ENCODE results near the gene TCP11.

The TCP11 gene

GRCh38 chr6:35077713-35078105 is 63.4 kb downstream of the TCP11 start:
- no peak for DNase-seq (ENCODE audit: low read depth)
- TF ChIP-seq CTCF (conservative IDR thresholded peaks at IDR 0.05; ENCODE audit: low read length), result no peak
- H3K4me3 ChIP-seq (ENCODE audit: low read length), result no peak overlapping the region

- DNase-seq (ENCODE audit: low read depth), result no peak
Observed at GRCh38 chr6:35076997-35077712, 64.0 kb downstream of the TCP11 start.

GRCh38 chr6:35073766-35074471 is 67.2 kb downstream of the TCP11 start:
- H3K4me3 ChIP-seq (ENCODE audit: low read length), result no peak overlapping the region
- DNase-seq (ENCODE audit: low read depth), result no peak
- no peak for TF ChIP-seq CTCF (conservative IDR thresholded peaks at IDR 0.05; ENCODE audit: low read length)

More at GRCh38 chr6:35076997-35077712, 64.0 kb downstream of the TCP11 start:
- no peak overlapping the region for H3K4me3 ChIP-seq (ENCODE audit: low read length)
- no peak for TF ChIP-seq CTCF (conservative IDR thresholded peaks at IDR 0.05; ENCODE audit: low read length)

GRCh38 chr6:35073211-35073610 is 67.9 kb downstream of the TCP11 start:
- H3K4me3 ChIP-seq (ENCODE audit: low read length), result no peak overlapping the region
- TF ChIP-seq CTCF (conservative IDR thresholded peaks at IDR 0.05; ENCODE audit: low read length), result no peak
- DNase-seq (ENCODE audit: low read depth), result no peak

GRCh38 chr6:35072698-35073055 is 68.5 kb downstream of the TCP11 start:
- TF ChIP-seq CTCF (conservative IDR thresholded peaks at IDR 0.05; ENCODE audit: low read length), result no peak
- DNase-seq (ENCODE audit: low read depth), result no peak
- H3K4me3 ChIP-seq (ENCODE audit: low read length), result no peak overlapping the region

- no peak overlapping the region for H3K4me3 ChIP-seq (ENCODE audit: low read length)
- TF ChIP-seq CTCF (conservative IDR thresholded peaks at IDR 0.05; ENCODE audit: low read length), result no peak
- no peak for DNase-seq (ENCODE audit: low read depth)
Observed at GRCh38 chr6:35072051-35072697, 69.0 kb downstream of the TCP11 start.

Data from AG10803 (cell line).